Kidney (tissue), 14 donors: ENCODE results near the gene ADGRA1. TPM values are rescaled to one million over a fixed set of nuclear protein-coding genes. Genes with fewer than 3 reads are reported as not detected.
A peak's percentile ranks its signal among the peaks of the same experiment; 100 is the strongest.

Experiments used
- DNase-seq, 5 donors: peaks; one replicate each; pipeline ENCODE4 v3.0.0-alpha.2; 2013 to 2020
- FAIRE-seq: peaks from 2 replicates; lab custom pipeline; 2012; peaks lifted over from hg19 to GRCh38; lab: Jason Lieb, UNC
- H3K27ac ChIP-seq, 2 donors: one replicate each; pipeline ENCODE4 v1.7.0; 2013; ENCODE audit warnings: low read depth in 2 of 2, low read length in 2 of 2, inconsistent platforms in 1 of 2
- H3K27me3 ChIP-seq: one replicate; pipeline ENCODE4 v1.7.1; 2013; ENCODE audit warnings: low read length, inconsistent platforms; ENCODE audit not compliant: control insufficient read depth, insufficient read depth
- H3K36me3 ChIP-seq, 3 donors: one replicate each; pipeline versions ENCODE4 v1.7.0 to v1.7.1; 2013; ENCODE audit warnings: low read length in 3 of 3, control low read depth in 1 of 3, inconsistent platforms in 1 of 3; ENCODE audit not compliant: insufficient read depth in 3 of 3, control insufficient read depth in 2 of 3
- H3K4me1 ChIP-seq, 3 donors: one replicate each; pipeline versions ENCODE4 v1.7.0 to v1.7.1; 2013; ENCODE audit warnings: low read length in 3 of 3, inconsistent platforms in 1 of 3, low read depth in 1 of 3; ENCODE audit not compliant: control insufficient read depth in 2 of 3, insufficient read depth in 2 of 3
- H3K4me3 ChIP-seq, 3 donors: one replicate each; pipeline versions ENCODE4 v1.7.0 to v1.8.1; 2013; ENCODE audit warnings: low read length in 3 of 3, control low read depth in 1 of 3, inconsistent platforms in 1 of 3
- H3K9ac ChIP-seq, 3 donors: one replicate each; pipeline versions ENCODE4 v1.7.0 to v1.7.1; 2013; ENCODE audit warnings: low read length in 3 of 3, control low read depth in 1 of 3, inconsistent platforms in 1 of 3
- H3K9me3 ChIP-seq, 3 donors: one replicate each; pipeline versions ENCODE4 v1.7.0 to v1.7.1; 2013; ENCODE audit warnings: low read length in 3 of 3, control low read depth in 1 of 3, inconsistent platforms in 1 of 3; ENCODE audit not compliant: control insufficient read depth in 2 of 3, insufficient read depth in 1 of 3
- intact Hi-C: fragments of 100-400 bp; cut with DNase I; formaldehyde crosslinking; loops from one replicate; pipeline ENCODE4 v1.11.1; 2022
- polyA plus RNA-seq: library from polyadenylated mRNA; stranded (reverse); fragments of 350-450 nt; fragmentation: Illumina TruSeq; extraction: RNeasy Lipid Tissue Mini Kit (QIAGEN cat#74804); gene quantifications from one replicate; pipeline ENCODE4 v1.2.3, GENCODE V29; 2014; ENCODE audit warnings: low read depth, low replicate concordance; ENCODE audit not compliant: insufficient read depth
- total RNA-seq: library from RNA; stranded (reverse); fragmentation: NEBNext Ultra II Directional; extraction: Animal tissue kit (Norgen Biotek cat#: 25700); gene quantifications from one replicate; pipeline ENCODE4 v1.2.1, GENCODE V29; 2021
- TF ChIP-seq, protein P1 (sequence below): IDR thresholded peaks from 3 replicates; pipeline ENCODE4 v1.5.1; 2012; ENCODE audit warnings: mild to moderate bottlenecking, moderate library complexity, borderline replicate concordance; ENCODE audit not compliant: insufficient read depth; ENCODE audit errors: extremely low read depth
- donor health status: control.
- donor health status: control.
- donor health status: control.
- donor health status: control.
- donor health status: control.
- donor health status: DM: yes; HTN: yes; CAD: no.
- donor health status: Normal renal cell carcinoma (clear cell type).

Gene ADGRA1
- total and polyA plus RNA-seq, 2 donors from 2014 or later, result 0.91 to 1.1 TPM

GRCh38 chr10:133039803-133040165 is 47.9 kb upstream of the ADGRA1 start:
- DNase-seq (peak in 1 of 5 donors; percentile 24), FAIRE-seq (no peak)
- intact Hi-C loops, result no loop called here
- Histone ChIP-seq H3K9me3 (no peaks in the 10 kb centered on the region), H3K36me3 (no peaks in the 10 kb centered on the region), H3K9ac (no peak overlapping the region), H3K27me3 (no peaks in the 10 kb centered on the region), H3K4me3 (no peak overlapping the region), H3K27ac (no peak overlapping the region), H3K4me1 (peaks cover 0 to under 1% (median 0%) of the 10 kb centered on the region in 3 donors)
- TF ChIP-seq, protein P1, sequence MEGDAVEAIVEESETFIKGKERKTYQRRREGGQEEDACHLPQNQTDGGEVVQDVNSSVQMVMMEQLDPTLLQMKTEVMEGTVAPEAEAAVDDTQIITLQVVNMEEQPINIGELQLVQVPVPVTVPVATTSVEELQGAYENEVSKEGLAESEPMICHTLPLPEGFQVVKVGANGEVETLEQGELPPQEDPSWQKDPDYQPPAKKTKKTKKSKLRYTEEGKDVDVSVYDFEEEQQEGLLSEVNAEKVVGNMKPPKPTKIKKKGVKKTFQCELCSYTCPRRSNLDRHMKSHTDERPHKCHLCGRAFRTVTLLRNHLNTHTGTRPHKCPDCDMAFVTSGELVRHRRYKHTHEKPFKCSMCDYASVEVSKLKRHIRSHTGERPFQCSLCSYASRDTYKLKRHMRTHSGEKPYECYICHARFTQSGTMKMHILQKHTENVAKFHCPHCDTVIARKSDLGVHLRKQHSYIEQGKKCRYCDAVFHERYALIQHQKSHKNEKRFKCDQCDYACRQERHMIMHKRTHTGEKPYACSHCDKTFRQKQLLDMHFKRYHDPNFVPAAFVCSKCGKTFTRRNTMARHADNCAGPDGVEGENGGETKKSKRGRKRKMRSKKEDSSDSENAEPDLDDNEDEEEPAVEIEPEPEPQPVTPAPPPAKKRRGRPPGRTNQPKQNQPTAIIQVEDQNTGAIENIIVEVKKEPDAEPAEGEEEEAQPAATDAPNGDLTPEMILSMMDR, result no peak

GRCh38 chr10:133040198-133040597 is 47.5 kb upstream of the ADGRA1 start:
- no peak for FAIRE-seq
- TF ChIP-seq, protein P1, result no peak
- H3K4me1 ChIP-seq, result peaks cover 0 to 2% (median 2%) of the 10 kb centered on the region in 3 donors
- no peaks in the 10 kb centered on the region for H3K9me3 ChIP-seq
- no peak overlapping the region for H3K9ac ChIP-seq
- H3K36me3 ChIP-seq, result no peaks in the 10 kb centered on the region
- intact Hi-C loops, result no loop called here
- no peaks in the 10 kb centered on the region for H3K27me3 ChIP-seq
- no peak overlapping the region for H3K27ac ChIP-seq
- no peak overlapping the region for H3K4me3 ChIP-seq
- peak in 3 of 5 donors; percentile 62 to 79 (median 70) for DNase-seq

GRCh38 chr10:133041101-133041500 is 46.6 kb upstream of the ADGRA1 start:
- Histone ChIP-seq H3K9ac (no peak overlapping the region), H3K27me3 (peaks cover 2% of the 10 kb centered on the region), H3K4me1 (peaks cover 0 to 4% (median 2%) of the 10 kb centered on the region in 3 donors), H3K4me3 (no peak overlapping the region), H3K9me3 (no peaks in the 10 kb centered on the region), H3K36me3 (no peaks in the 10 kb centered on the region), H3K27ac (no peak overlapping the region)
- FAIRE-seq, result no peak
- TF ChIP-seq, protein P1, result no peak
- intact Hi-C loops, result no loop called here
- no peak for DNase-seq

DNA sequence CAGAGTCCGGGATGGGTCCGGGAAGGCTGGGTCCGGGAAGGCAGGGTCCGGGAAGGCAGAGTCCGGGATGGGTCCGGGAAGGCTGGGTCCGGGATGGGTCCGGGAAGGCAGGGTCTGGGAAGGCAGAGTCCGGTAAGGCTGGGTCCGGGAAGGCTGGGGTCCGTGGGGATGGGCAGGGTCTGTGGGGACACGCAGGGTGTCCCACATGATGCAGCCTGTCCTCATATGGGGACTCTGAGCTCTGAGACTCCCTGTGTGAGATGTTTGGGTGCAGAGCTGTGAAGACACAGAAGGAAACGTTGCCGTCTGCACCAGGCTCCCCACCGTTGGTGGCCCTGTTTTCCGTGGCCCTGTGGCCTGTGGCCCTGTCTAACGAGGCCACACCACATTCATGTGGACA is 45.7 kb upstream of the ADGRA1 start:
- H3K9me3 ChIP-seq, result no peaks in the 10 kb centered on the region
- no peak overlapping the region for H3K9ac ChIP-seq
- H3K36me3 ChIP-seq, result no peaks in the 10 kb centered on the region
- peaks cover 2% of the 10 kb centered on the region for H3K27me3 ChIP-seq
- H3K4me3 ChIP-seq, result no peak overlapping the region
- TF ChIP-seq, protein P1, result no peak
- FAIRE-seq (no peak), DNase-seq (no peak)
- no peak overlapping the region for H3K27ac ChIP-seq
- intact Hi-C loops, result no loop called here
- peaks cover 0 to 4% (median 2%) of the 10 kb centered on the region in 3 donors for H3K4me1 ChIP-seq
